Body of pancreas (tissue), 4 donors: ENCODE data around the gene GCLC. TPM values are rescaled to one million over a fixed set of nuclear protein-coding genes. Genes with fewer than 3 reads are reported as not detected.

Experiments
- ATAC-seq: fragments of 150-250 bp; one replicate; pipeline ENCODE4 v1.9.1; 2016
- DNase-seq, 4 donors: peaks; one replicate each; pipeline ENCODE4 v3.0.0-alpha.2; 2019
- H3K27ac ChIP-seq, 4 donors: fragments of 200-600 bp; sonication (generic); 1 replicate in 3 of 4; 2 replicates in 1 of 4; pipeline versions ENCODE4 v1.5.1 to v1.6.1; 2016 to 2019; ENCODE audit warnings: mild to moderate bottlenecking in 1 of 4, mixed read lengths in 1 of 4, moderate library complexity in 1 of 4
- H3K27me3 ChIP-seq, 2 donors: fragments of 200-600 bp; sonication (generic); one replicate each; pipeline ENCODE4 v1.6.0; 2016; ENCODE audit warnings: mild to moderate bottlenecking in 1 of 2
- H3K36me3 ChIP-seq, 2 donors: fragments of 200-600 bp; sonication (generic); replicated peaks in 1 of 2; 2 replicates each; pipeline ENCODE4 v1.5.1; 2016; ENCODE audit warnings: low read depth in 2 of 2; ENCODE audit not compliant: insufficient read depth in 1 of 2
- H3K4me1 ChIP-seq: fragments of 200-600 bp; sonication (generic); one replicate; pipeline ENCODE4 v1.6.0; 2016
- H3K4me3 ChIP-seq, 2 donors: fragments of 200-600 bp; sonication (generic); 1 replicate in 1 of 2; 2 replicates in 1 of 2; pipeline ENCODE4 v1.5.1; 2016 to 2019
- H3K9me3 ChIP-seq, 3 donors: fragments of 200-600 bp; sonication (generic); 1 replicate in 2 of 3; 2 replicates in 1 of 3; pipeline ENCODE4 v1.5.1; 2016
- POLR2A ChIP-seq, 3 donors: fragments of 450-650 bp; IDR thresholded peaks; one replicate each; pipeline ENCODE4 v1.6.1; 2016; ENCODE audit warnings: antibody characterized with exemption in 3 of 3, mild to moderate bottlenecking in 2 of 3
- WGBS, 2 donors: methylation state at CpG; one replicate each; pipeline ENCODE4 v1.1.5; 2017; 5-methylcytosine and 5-hydroxymethylcytosine counted together
- intact Hi-C: fragments of 100-400 bp; cut with DNase I; formaldehyde crosslinking; loops from one replicate; pipeline ENCODE4 v1.15.1; 2023
- total RNA-seq, 2 donors: library from RNA; depleted of rRNA; stranded (reverse); fragments of >200 nt; gene quantifications; one replicate each; pipeline ENCODE4 v1.1.0, GENCODE V29; 2016
- TF ChIP-seq, protein P1 (sequence below), 7 experiments: fragments of 450-650 bp in 4 of 7; fragments of 200-600 bp in 3 of 7; sonication (generic) in 3 of 7; IDR thresholded peaks; one replicate each; pipeline ENCODE4 v1.5.1; 2016 to 2019; ENCODE audit warnings: antibody characterized with exemption in 7 of 7

Gene GCLC
- total RNA-seq, 2 donors from 2014 or later, result 27.2 to 30.7 TPM

DNA sequence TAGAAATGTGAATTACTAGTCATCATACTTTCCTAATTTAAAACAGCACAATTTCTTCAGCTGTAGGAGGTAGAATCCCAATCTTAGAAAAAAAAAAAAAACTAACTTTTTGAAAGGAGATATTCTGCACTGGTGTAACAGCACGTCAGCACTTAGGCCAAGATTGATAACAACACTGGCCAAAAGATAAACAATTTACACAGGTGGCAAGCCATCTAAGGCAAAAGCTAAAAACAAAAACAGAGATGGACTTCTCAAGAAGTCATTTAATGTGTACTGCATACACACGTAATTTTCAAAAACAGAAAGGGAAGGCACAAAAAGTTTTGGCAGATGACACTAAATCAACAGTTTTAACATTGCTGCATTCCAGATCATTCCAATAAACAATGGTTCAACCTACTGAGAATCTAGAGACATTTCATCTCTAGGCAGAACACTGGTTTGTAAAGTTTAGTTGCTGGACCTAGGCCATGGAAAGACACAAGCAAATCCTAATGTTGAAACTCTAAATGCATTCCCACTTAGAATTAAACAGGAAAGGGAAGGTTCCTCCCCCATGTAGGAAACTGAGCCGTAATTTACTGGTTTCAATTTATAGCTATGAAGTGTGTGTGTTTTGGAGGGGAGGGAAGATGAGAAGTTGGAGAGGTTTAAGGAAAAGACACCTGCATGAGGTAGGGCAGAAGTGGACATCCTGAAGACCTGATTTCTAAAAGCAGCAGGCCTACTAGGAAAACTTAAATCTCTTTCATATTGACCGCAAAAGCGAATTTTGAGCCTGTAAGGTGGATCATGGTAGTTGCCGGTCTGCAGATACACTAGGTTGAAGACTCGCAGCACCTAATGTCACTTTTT, 1.3 kb downstream of the GCLC start:
- TF ChIP-seq POLR2A (IDR thresholded peaks at IDR 0.05), result no peak
- TF ChIP-seq, protein P1, sequence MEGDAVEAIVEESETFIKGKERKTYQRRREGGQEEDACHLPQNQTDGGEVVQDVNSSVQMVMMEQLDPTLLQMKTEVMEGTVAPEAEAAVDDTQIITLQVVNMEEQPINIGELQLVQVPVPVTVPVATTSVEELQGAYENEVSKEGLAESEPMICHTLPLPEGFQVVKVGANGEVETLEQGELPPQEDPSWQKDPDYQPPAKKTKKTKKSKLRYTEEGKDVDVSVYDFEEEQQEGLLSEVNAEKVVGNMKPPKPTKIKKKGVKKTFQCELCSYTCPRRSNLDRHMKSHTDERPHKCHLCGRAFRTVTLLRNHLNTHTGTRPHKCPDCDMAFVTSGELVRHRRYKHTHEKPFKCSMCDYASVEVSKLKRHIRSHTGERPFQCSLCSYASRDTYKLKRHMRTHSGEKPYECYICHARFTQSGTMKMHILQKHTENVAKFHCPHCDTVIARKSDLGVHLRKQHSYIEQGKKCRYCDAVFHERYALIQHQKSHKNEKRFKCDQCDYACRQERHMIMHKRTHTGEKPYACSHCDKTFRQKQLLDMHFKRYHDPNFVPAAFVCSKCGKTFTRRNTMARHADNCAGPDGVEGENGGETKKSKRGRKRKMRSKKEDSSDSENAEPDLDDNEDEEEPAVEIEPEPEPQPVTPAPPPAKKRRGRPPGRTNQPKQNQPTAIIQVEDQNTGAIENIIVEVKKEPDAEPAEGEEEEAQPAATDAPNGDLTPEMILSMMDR (IDR thresholded peaks at IDR 0.05), result no peak
- Histone ChIP-seq H3K27ac (peak overlapping the region; percentile 84 to 98 (median 96)), H3K27me3 (no peaks in the 10 kb centered on the region), H3K9me3 (no peaks in the 10 kb centered on the region), H3K4me3 (peak overlapping the region; percentile 79 to 80), H3K36me3 (no peaks in the 10 kb centered on the region), H3K4me1 (peaks cover 43% of the 10 kb centered on the region)
- intact Hi-C loops, result no loop called here
- 2 to 3% methylated on average over 7 of the region's 7 CpGs for WGBS, 2 donors
- peak in 2 of 4 donors; percentile 20 to 40 for DNase-seq
- no peak for ATAC-seq

GRCh38 chr6:53541900-53542299, 3.0 kb downstream of the GCLC start:
- H3K36me3 ChIP-seq, result no peaks in the 10 kb centered on the region
- H3K9me3 ChIP-seq, result no peaks in the 10 kb centered on the region
- no peak for TF ChIP-seq POLR2A (IDR thresholded peaks at IDR 0.05)
- TF ChIP-seq, protein P1 (IDR thresholded peaks at IDR 0.05), result no peak
- no peak overlapping the region for H3K4me3 ChIP-seq
- 89 to 96% methylated on average over 7 of the region's 7 CpGs for WGBS, 2 donors
- ATAC-seq, result no peak
- intact Hi-C loops, result no loop called here
- no peaks in the 10 kb centered on the region for H3K27me3 ChIP-seq
- H3K27ac ChIP-seq, result no peak overlapping the region
- peaks cover 42% of the 10 kb centered on the region for H3K4me1 ChIP-seq
- no peak for DNase-seq

- intact Hi-C loops, result no loop called here
- TF ChIP-seq POLR2A (IDR thresholded peaks at IDR 0.05), result no peak
- TF ChIP-seq, protein P1 (IDR thresholded peaks at IDR 0.05), result no peak
- 52 to 58% methylated on average over 4 of the region's 4 CpGs for WGBS, 2 donors
Observed at GRCh38 chr6:53540129-53540692, 4.7 kb downstream of the GCLC start.

DNA sequence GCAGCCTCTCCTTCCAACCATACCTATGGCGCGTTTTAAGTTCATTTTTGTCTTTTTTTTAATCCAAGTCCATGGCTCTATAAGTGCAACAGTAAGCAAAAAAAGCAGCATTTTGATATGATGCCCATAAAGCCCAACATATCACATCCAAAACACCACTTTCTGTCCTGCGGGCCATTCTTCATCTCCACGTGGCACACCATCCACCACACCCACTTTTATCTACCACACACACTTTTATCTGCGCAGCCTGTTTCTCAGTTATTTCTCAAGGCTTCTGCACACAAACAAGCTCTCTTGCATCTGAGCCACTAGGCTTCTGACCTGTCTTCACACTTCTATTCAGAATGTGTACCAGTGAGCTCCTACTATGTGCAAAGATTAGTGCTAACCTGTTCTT, 5.3 kb downstream of the GCLC start:
- no peak for TF ChIP-seq POLR2A (IDR thresholded peaks at IDR 0.05)
- TF ChIP-seq, protein P1 (IDR thresholded peaks at IDR 0.05), result no peak
- DNase-seq (no peak), ATAC-seq (no peak)
- Histone ChIP-seq H3K27ac (no peak overlapping the region), H3K4me3 (no peak overlapping the region), H3K27me3 (no peaks in the 10 kb centered on the region), H3K9me3 (no peaks in the 10 kb centered on the region), H3K36me3 (no peaks in the 10 kb centered on the region), H3K4me1 (peaks cover 34% of the 10 kb centered on the region)
- 51 to 57% methylated on average over 5 of the region's 5 CpGs for WGBS, 2 donors
- intact Hi-C loops, result no loop called here

More at GRCh38 chr6:53540129-53540692, 4.7 kb downstream of the GCLC start:
- H3K36me3 ChIP-seq, result no peaks in the 10 kb centered on the region
- no peak for ATAC-seq
- no peak overlapping the region for H3K4me3 ChIP-seq
- no peak for DNase-seq
- H3K27me3 ChIP-seq, result no peaks in the 10 kb centered on the region
- no peak overlapping the region for H3K27ac ChIP-seq
- H3K4me1 ChIP-seq, result peaks cover 29% of the 10 kb centered on the region
- no peaks in the 10 kb centered on the region for H3K9me3 ChIP-seq
